ENCODE data around the gene TRPM3. TPM values are rescaled to one million over a fixed set of nuclear protein-coding genes. Genes with fewer than 3 reads are reported as not detected.

The TRPM3 gene
- total RNA-seq, 1 experiment from 2014 or later: 0.26 TPM

GRCh38 chr9:70491426-70492318 is 629.7 kb downstream of the TRPM3 start:
- Histone ChIP-seq H3K9me2 (ENCODE audit: insufficient read depth) (no peaks in the 10 kb centered on the region), H3K27ac (no peak overlapping the region), H3K36me3 (ENCODE audit: low read depth) (no peaks in the 10 kb centered on the region), H3K27me3 (ENCODE audit: insufficient read depth, low read depth) (no peaks in the 10 kb centered on the region), H4K20me1 (ENCODE audit: insufficient read depth) (no peaks in the 10 kb centered on the region), H3K4me3 (no peak overlapping the region), H3F3A (ENCODE audit: insufficient read depth, low read depth) (no peaks in the 10 kb centered on the region), H3K4me1 (replicated peaks; ENCODE audit: insufficient read depth) (no peaks in the 10 kb centered on the region), H3K9me3 (ENCODE audit: insufficient read depth, low read depth) (no peaks in the 10 kb centered on the region), H3K4me2 (no peak overlapping the region), H2AFZ (no peak overlapping the region), H3K79me2 (ENCODE audit: low read depth) (no peaks in the 10 kb centered on the region)
- DNase-seq: no peak
- intact Hi-C loops (cut with micrococcal nuclease; ENCODE audit: unreplicated experiment): no loop called here
- CTCF ChIA-PET: no interaction called here
- POLR2A ChIA-PET (ENCODE audit: unreplicated experiment): no interaction called here
- TF ChIP-seq CTCF (conservative IDR thresholded peaks at IDR 0.05) (no peak), EZH2 (IDR thresholded peaks at IDR 0.05; ENCODE audit: low read depth) (no peak)
- no TSS peak for BruUV-seq (replicated peaks)

- Histone ChIP-seq H3K27me3 (ENCODE audit: insufficient read depth, low read depth) (no peaks in the 10 kb centered on the region), H3F3A (ENCODE audit: insufficient read depth, low read depth) (no peaks in the 10 kb centered on the region), H2AFZ (no peak overlapping the region), H3K9me3 (ENCODE audit: insufficient read depth, low read depth) (no peaks in the 10 kb centered on the region), H3K4me3 (no peak overlapping the region), H4K20me1 (ENCODE audit: insufficient read depth) (no peaks in the 10 kb centered on the region), H3K36me3 (ENCODE audit: low read depth) (no peaks in the 10 kb centered on the region), H3K4me2 (no peak overlapping the region), H3K9me2 (ENCODE audit: insufficient read depth) (no peaks in the 10 kb centered on the region), H3K79me2 (ENCODE audit: low read depth) (no peaks in the 10 kb centered on the region), H3K4me1 (replicated peaks; ENCODE audit: insufficient read depth) (no peaks in the 10 kb centered on the region), H3K27ac (no peak overlapping the region)
- DNase-seq: no peak
- POLR2A ChIA-PET (ENCODE audit: unreplicated experiment): no interaction called here
- no peak for TF ChIP-seq CTCF (conservative IDR thresholded peaks at IDR 0.05)
- no peak for TF ChIP-seq EZH2 (IDR thresholded peaks at IDR 0.05; ENCODE audit: low read depth)
- intact Hi-C loops (cut with micrococcal nuclease; ENCODE audit: unreplicated experiment): no loop called here
- CTCF ChIA-PET: no interaction called here
- BruUV-seq (replicated peaks): no TSS peak
Observed at GRCh38 chr9:70490478-70490877, 630.9 kb downstream of the TRPM3 start.

GRCh38 chr9:70488793-70489105 is 632.7 kb downstream of the TRPM3 start:
- Histone ChIP-seq H3K36me3 (ENCODE audit: low read depth) (no peaks in the 10 kb centered on the region), H3K9me2 (ENCODE audit: insufficient read depth) (no peaks in the 10 kb centered on the region), H3K4me3 (no peak overlapping the region), H2AFZ (no peak overlapping the region), H3K4me1 (replicated peaks; ENCODE audit: insufficient read depth) (no peaks in the 10 kb centered on the region), H3K27ac (no peak overlapping the region), H3K9me3 (ENCODE audit: insufficient read depth, low read depth) (no peaks in the 10 kb centered on the region), H3F3A (ENCODE audit: insufficient read depth, low read depth) (no peaks in the 10 kb centered on the region), H3K79me2 (ENCODE audit: low read depth) (no peaks in the 10 kb centered on the region), H3K27me3 (ENCODE audit: insufficient read depth, low read depth) (no peaks in the 10 kb centered on the region), H4K20me1 (ENCODE audit: insufficient read depth) (no peaks in the 10 kb centered on the region), H3K4me2 (no peak overlapping the region)
- CTCF ChIA-PET: no interaction called here
- no peak for TF ChIP-seq EZH2 (IDR thresholded peaks at IDR 0.05; ENCODE audit: low read depth)
- no peak for TF ChIP-seq CTCF (conservative IDR thresholded peaks at IDR 0.05)
- intact Hi-C loops (cut with micrococcal nuclease; ENCODE audit: unreplicated experiment): no loop called here
- BruUV-seq (replicated peaks): no TSS peak
- POLR2A ChIA-PET (ENCODE audit: unreplicated experiment): interaction anchor here (0.5 to 0.6 kb wide), 5 partner anchors 9 to 1422 kb away, joined by 3 to 7 read pairs (median 3); partner anchors contain the start of genes ABHD17B and C9orf85
- DNase-seq: peak in 1 of 2 experiments; percentile 10
